Panc1 (cell line): Measurements from ENCODE around the gene CEP162. TPM values are rescaled to one million over a fixed set of nuclear protein-coding genes. Genes with fewer than 3 reads are reported as not detected.

Experiments
- ATAC-seq: fragments of 200-7000 bp; cut with Tn5 transposase; 2 replicates; pipeline ENCODE4 v1.9.1; 2020; ENCODE audit warnings: mild to moderate bottlenecking, moderate library complexity
- BruUV-seq: library from RNA; stranded (reverse); fragments of 400-500 nt; replicated peaks from 2 replicates; lab custom pipeline; 2021; lab: Mats Ljungman, UMichigan
- CTCF ChIA-PET: fragments of 300-600 bp; sonication (Branson Sonifier 250); formaldehyde crosslinking; loops from one replicate; lab custom pipeline; 2022; ENCODE audit warnings: antibody characterized with exemption; lab: Charles Lee
- POLR2A ChIA-PET: fragments of 300-600 bp; sonication (Branson Sonifier 250); formaldehyde crosslinking; loops from one replicate; lab custom pipeline; 2022; ENCODE audit warnings: antibody characterized with exemption; lab: Charles Lee
- DNase-seq: peaks from one replicate; pipeline ENCODE4 v3.0.0-alpha.2; 2010; ENCODE audit warnings: low read depth, low spot score
- H3K27ac ChIP-seq: 2 replicates; pipeline ENCODE4 v1.5.1; 2011; ENCODE audit warnings: mild to moderate bottlenecking, low read length, inconsistent platforms
- H3K27me3 ChIP-seq: fragments of 200-500 bp; sonication (Bioruptor generic); 2 replicates; pipeline ENCODE4 v1.6.0; 2014; ENCODE audit warnings: low read length, inconsistent platforms; ENCODE audit not compliant: control insufficient read depth, insufficient read depth
- H3K36me3 ChIP-seq: fragments of 200-500 bp; sonication (Bioruptor generic); 2 replicates; pipeline ENCODE4 v1.5.1; 2014; ENCODE audit warnings: inconsistent platforms, mild to moderate bottlenecking, low read length, moderate library complexity; ENCODE audit not compliant: control insufficient read depth, insufficient read depth
- H3K4me1 ChIP-seq: 2 replicates; pipeline ENCODE4 v1.5.1; 2011; ENCODE audit warnings: inconsistent platforms, mild to moderate bottlenecking, low read length, moderate library complexity; ENCODE audit not compliant: control insufficient read depth, insufficient read depth
- H3K4me3 ChIP-seq, 2 experiments: 2 replicates each; pipeline ENCODE4 v1.5.1; 2011 to 2012; ENCODE audit warnings: low read depth in 2 of 2, low read length in 2 of 2, mild to moderate bottlenecking in 2 of 2, inconsistent platforms in 1 of 2, moderate library complexity in 1 of 2
- H3K9me3 ChIP-seq: fragments of 200-500 bp; sonication (Bioruptor generic); 2 replicates; pipeline ENCODE4 v1.5.1; 2014; ENCODE audit warnings: low read depth, mild to moderate bottlenecking, inconsistent platforms, low read length, moderate library complexity; ENCODE audit not compliant: control insufficient read depth, insufficient read depth
- POLR2AphosphoS5 ChIP-seq: IDR thresholded peaks from 2 replicates; pipeline ENCODE4 v1.6.1; 2012; ENCODE audit warnings: mild to moderate bottlenecking, low read depth, low read length, moderate library complexity
- SIN3A ChIP-seq: IDR thresholded peaks from 2 replicates; pipeline ENCODE4 v1.6.1; 2012; ENCODE audit warnings: low read depth, mild to moderate bottlenecking, low read length, moderate library complexity, borderline replicate concordance; ENCODE audit not compliant: insufficient read depth
- TCF7L2 ChIP-seq: IDR thresholded peaks from 2 replicates; pipeline ENCODE4 v1.6.1; 2011; ENCODE audit warnings: mild to moderate bottlenecking, low read depth, low read length, inconsistent platforms
- in situ Hi-C: cut with HindIII; loops from 2 replicates; pipeline ENCODE4 v1.10.0; 2016; ENCODE audit warnings: low sequenced_read_pairs, low pct_unique_long_range_greater_than_20kb
- intact Hi-C: fragments of 100-400 bp; cut with micrococcal nuclease; formaldehyde crosslinking; loops from one replicate; pipeline ENCODE4 v1.10.0; 2022; ENCODE audit not compliant: unreplicated experiment
- total RNA-seq: library from RNA; stranded (reverse); gene quantifications from one replicate; pipeline ENCODE4 v1.2.1, GENCODE V29; 2021; ENCODE audit not compliant: unreplicated experiment
- TF ChIP-seq, protein P1 (sequence below): fragments of 450-650 bp; IDR thresholded peaks from 2 replicates; pipeline ENCODE4 v1.5.1; 2017; ENCODE audit warnings: mild to moderate bottlenecking
- TF ChIP-seq, protein P2 (sequence below), 2 experiments: IDR thresholded peaks; 2 replicates each; pipeline ENCODE4 v1.6.1; 2011 to 2012; ENCODE audit warnings: low read depth in 2 of 2, control low read depth in 1 of 2, low read length in 1 of 2, mild to moderate bottlenecking in 1 of 2, moderate library complexity in 1 of 2; ENCODE audit not compliant: insufficient read depth in 1 of 2

The CEP162 gene
- total RNA-seq, 1 experiment from 2014 or later = 5.3 TPM

DNA sequence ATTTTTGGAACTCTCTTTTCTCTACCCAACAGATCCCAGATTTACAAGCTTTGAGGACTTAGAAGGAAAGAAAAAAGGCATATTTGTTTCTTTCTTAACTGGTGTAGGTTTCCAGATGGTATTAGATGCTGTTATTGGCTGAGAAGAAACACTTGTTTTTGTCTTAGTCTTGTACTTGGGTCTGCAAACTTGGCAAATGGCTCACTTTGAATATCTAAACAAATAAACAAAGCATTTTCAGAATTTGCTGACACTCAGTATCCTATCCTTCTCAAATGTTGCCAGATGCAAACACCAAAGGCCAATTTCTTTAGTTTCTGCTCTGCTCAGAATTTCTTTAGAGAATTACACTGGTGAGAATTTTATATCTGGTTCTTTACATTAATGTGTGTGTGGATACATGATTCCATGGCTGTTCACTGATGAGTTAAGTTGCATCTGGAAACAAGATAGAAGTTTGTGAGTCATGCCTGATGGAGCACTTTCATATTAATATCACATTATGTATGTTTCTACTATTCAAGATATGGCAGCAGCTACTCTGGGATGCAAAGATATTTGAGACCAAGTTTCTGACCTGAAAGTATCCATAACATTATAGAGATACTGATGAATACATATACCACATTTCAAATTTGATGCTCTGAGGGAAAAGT lies 43.7 kb upstream of the CEP162 start:
- ATAC-seq = no peak
- in situ Hi-C loops = no loop called here
- Histone ChIP-seq H3K4me3 (no peak overlapping the region), H3K36me3 (no peaks in the 10 kb centered on the region), H3K9me3 (no peaks in the 10 kb centered on the region), H3K27ac (no peak overlapping the region), H3K27me3 (no peaks in the 10 kb centered on the region), H3K4me1 (no peaks in the 10 kb centered on the region)
- no TSS peak for BruUV-seq
- intact Hi-C loops = no loop called here
- POLR2A ChIA-PET = no interaction called here
- DNase-seq = no peak
- TF ChIP-seq TCF7L2 = no peak
- TF ChIP-seq, protein P1, sequence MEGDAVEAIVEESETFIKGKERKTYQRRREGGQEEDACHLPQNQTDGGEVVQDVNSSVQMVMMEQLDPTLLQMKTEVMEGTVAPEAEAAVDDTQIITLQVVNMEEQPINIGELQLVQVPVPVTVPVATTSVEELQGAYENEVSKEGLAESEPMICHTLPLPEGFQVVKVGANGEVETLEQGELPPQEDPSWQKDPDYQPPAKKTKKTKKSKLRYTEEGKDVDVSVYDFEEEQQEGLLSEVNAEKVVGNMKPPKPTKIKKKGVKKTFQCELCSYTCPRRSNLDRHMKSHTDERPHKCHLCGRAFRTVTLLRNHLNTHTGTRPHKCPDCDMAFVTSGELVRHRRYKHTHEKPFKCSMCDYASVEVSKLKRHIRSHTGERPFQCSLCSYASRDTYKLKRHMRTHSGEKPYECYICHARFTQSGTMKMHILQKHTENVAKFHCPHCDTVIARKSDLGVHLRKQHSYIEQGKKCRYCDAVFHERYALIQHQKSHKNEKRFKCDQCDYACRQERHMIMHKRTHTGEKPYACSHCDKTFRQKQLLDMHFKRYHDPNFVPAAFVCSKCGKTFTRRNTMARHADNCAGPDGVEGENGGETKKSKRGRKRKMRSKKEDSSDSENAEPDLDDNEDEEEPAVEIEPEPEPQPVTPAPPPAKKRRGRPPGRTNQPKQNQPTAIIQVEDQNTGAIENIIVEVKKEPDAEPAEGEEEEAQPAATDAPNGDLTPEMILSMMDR = no peak
- TF ChIP-seq POLR2AphosphoS5 = no peak
- no peak for TF ChIP-seq SIN3A
- TF ChIP-seq, protein P2, sequence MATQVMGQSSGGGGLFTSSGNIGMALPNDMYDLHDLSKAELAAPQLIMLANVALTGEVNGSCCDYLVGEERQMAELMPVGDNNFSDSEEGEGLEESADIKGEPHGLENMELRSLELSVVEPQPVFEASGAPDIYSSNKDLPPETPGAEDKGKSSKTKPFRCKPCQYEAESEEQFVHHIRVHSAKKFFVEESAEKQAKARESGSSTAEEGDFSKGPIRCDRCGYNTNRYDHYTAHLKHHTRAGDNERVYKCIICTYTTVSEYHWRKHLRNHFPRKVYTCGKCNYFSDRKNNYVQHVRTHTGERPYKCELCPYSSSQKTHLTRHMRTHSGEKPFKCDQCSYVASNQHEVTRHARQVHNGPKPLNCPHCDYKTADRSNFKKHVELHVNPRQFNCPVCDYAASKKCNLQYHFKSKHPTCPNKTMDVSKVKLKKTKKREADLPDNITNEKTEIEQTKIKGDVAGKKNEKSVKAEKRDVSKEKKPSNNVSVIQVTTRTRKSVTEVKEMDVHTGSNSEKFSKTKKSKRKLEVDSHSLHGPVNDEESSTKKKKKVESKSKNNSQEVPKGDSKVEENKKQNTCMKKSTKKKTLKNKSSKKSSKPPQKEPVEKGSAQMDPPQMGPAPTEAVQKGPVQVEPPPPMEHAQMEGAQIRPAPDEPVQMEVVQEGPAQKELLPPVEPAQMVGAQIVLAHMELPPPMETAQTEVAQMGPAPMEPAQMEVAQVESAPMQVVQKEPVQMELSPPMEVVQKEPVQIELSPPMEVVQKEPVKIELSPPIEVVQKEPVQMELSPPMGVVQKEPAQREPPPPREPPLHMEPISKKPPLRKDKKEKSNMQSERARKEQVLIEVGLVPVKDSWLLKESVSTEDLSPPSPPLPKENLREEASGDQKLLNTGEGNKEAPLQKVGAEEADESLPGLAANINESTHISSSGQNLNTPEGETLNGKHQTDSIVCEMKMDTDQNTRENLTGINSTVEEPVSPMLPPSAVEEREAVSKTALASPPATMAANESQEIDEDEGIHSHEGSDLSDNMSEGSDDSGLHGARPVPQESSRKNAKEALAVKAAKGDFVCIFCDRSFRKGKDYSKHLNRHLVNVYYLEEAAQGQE (IDR thresholded peaks at IDR 0.05; ENCODE audit: insufficient read depth in 1 of 2, low read depth in 2 of 2, low read length in 1 of 2) = no peak
- CTCF ChIA-PET = no interaction called here

DNA sequence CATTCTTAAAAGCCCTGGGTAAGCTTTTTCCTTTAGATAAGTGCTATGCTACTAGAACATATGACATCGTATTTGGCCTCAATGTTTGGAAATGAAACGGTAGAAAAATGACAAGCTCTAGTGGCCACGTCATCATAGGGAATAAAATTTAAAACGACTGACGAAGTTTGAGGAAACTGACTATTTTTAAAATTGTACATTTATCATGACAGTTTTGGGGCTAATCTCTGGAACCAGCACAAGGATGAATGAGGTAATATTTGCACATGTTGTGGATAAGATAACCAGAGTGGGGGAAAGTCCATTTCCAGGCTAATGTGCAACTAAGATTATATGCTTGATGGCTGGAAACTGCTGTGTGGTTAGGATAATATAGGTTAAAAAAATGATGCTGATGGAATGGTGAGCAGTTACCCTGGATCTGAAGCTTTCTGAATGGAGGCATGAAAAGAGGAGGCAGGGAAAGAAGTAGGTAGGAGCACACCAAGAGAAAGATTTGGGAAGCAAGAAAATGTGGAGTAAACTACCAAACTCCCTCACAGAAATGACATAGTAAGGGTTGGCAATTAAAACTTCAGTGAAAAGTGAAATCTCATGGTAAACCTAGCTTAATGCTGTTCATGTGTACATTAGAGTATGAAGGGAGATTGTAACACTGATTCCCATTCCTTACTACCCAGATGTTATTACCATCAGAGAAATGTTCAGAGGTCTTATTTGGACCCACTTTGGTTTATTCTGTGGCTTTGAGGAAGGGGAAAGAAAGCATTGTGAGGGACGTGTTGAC lies 42.7 kb upstream of the CEP162 start:
- H3K4me3 ChIP-seq = no peak overlapping the region
- no peak overlapping the region for H3K27ac ChIP-seq
- no peaks in the 10 kb centered on the region for H3K4me1 ChIP-seq
- POLR2A ChIA-PET = no interaction called here
- no peaks in the 10 kb centered on the region for H3K27me3 ChIP-seq
- H3K36me3 ChIP-seq = no peaks in the 10 kb centered on the region
- TF ChIP-seq SIN3A = no peak
- no peaks in the 10 kb centered on the region for H3K9me3 ChIP-seq
- in situ Hi-C loops = no loop called here
- intact Hi-C loops = no loop called here
- BruUV-seq = no TSS peak
- no peak for ATAC-seq
- CTCF ChIA-PET = no interaction called here
- no peak for DNase-seq

DNA sequence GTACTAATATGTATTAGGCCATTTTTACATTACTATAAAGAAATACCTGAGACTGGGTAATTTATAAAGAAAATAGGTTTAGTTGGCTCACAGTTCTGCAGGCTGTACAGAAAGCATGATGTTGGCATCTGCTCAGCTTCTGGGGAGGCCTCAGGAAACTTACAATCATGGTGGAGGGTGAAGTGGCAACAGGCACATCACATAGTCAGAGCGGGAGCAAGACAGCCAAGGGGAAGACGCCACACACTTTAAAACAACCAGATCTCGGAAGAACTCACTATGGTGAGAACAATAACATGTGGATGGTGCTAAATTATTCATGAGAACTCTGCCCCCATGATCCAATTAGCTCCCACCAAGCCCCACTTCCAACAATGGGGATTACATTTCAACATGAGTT lies 41.3 kb upstream of the CEP162 start:
- no peak for DNase-seq
- TF ChIP-seq TCF7L2 (no peak), POLR2AphosphoS5 (no peak), SIN3A (no peak)
- TF ChIP-seq, protein P2 (IDR thresholded peaks at IDR 0.05; ENCODE audit: insufficient read depth in 1 of 2, low read depth in 2 of 2, low read length in 1 of 2) = no peak
- TF ChIP-seq, protein P1 = no peak
- in situ Hi-C loops (no loop called here), intact Hi-C loops (no loop called here)
- H3K27me3 ChIP-seq = no peaks in the 10 kb centered on the region
- ChIA-PET POLR2A (no interaction called here), CTCF (no interaction called here)
- H3K4me1 ChIP-seq = no peaks in the 10 kb centered on the region
- ATAC-seq = no peak
- no TSS peak for BruUV-seq
- H3K9me3 ChIP-seq = no peaks in the 10 kb centered on the region
- no peaks in the 10 kb centered on the region for H3K36me3 ChIP-seq
- H3K27ac ChIP-seq = no peak overlapping the region
- H3K4me3 ChIP-seq = no peak overlapping the region
